Lower leg skin (tissue), 3 donors: Measurements from ENCODE around the gene DPH1.

Experiments used
- POLR2A ChIP-seq, 2 donors: fragments of 450-650 bp; IDR thresholded peaks; one replicate each; pipeline ENCODE4 v1.6.1; 2016 to 2017; ENCODE audit warnings: antibody characterized with exemption in 2 of 2, mild to moderate bottlenecking in 1 of 2, moderate library complexity in 1 of 2
- TF ChIP-seq, protein P1 (sequence below), 3 donors: fragments of 450-650 bp; IDR thresholded peaks; one replicate each; pipeline ENCODE4 v1.5.1; 2016; ENCODE audit warnings: antibody characterized with exemption in 3 of 3, mild to moderate bottlenecking in 3 of 3, moderate library complexity in 2 of 3

GRCh38 chr17:2054262-2054511 is 24.2 kb downstream of the DPH1 start:
- TF ChIP-seq, protein P1, sequence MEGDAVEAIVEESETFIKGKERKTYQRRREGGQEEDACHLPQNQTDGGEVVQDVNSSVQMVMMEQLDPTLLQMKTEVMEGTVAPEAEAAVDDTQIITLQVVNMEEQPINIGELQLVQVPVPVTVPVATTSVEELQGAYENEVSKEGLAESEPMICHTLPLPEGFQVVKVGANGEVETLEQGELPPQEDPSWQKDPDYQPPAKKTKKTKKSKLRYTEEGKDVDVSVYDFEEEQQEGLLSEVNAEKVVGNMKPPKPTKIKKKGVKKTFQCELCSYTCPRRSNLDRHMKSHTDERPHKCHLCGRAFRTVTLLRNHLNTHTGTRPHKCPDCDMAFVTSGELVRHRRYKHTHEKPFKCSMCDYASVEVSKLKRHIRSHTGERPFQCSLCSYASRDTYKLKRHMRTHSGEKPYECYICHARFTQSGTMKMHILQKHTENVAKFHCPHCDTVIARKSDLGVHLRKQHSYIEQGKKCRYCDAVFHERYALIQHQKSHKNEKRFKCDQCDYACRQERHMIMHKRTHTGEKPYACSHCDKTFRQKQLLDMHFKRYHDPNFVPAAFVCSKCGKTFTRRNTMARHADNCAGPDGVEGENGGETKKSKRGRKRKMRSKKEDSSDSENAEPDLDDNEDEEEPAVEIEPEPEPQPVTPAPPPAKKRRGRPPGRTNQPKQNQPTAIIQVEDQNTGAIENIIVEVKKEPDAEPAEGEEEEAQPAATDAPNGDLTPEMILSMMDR (IDR thresholded peaks at IDR 0.05): no peak
- no peak for TF ChIP-seq POLR2A (IDR thresholded peaks at IDR 0.05)
